ENCODE measurements around the gene SLC24A1.

DNA sequence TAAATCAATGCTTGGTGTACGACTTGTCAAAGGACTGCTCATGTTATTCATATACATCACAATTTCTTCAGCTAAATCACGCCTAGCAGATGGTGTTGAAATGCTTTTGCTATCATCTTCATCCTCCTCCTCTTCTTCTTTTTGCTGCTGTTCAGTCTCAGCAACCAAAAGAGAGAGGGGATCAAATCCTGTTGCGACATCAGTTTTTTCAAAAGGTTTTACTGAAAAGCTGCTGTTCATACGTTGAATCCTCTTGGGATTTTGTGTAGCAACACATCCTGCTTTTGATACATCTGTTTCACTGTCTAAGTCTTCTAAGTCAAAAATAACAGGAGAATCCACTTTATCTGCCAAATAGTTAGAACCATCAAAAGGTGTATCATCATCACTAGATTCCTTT is 69.0 kb downstream of the SLC24A1 start:
- TF ChIP-seq YY1 (IDR thresholded peaks at IDR 0.05; ENCODE audit: insufficient read depth, insufficient read length) (no peak), ZNF274 (IDR thresholded peaks at IDR 0.05; ENCODE audit: low read depth, low read length) (no peak), SUZ12 (IDR thresholded peaks at IDR 0.05; ENCODE audit: extremely low read depth, insufficient read depth, insufficient read length) (no peak)

Data from NT2/D1 (cell line).